T1000 (cell line): ENCODE results near the gene SLC13A2.
"Not testable (repeated sequence)": the region's sequence is repeated elsewhere in the genome, so short reads cannot be mapped to it uniquely, and the experiment has no call there.

Experiments used
- DNase-seq: peaks from one replicate; lab custom pipeline; 2025; ENCODE audit warnings: mixed read lengths; lab: John Stamatoyannopoulos, UW

Gene SLC13A2

DNA sequence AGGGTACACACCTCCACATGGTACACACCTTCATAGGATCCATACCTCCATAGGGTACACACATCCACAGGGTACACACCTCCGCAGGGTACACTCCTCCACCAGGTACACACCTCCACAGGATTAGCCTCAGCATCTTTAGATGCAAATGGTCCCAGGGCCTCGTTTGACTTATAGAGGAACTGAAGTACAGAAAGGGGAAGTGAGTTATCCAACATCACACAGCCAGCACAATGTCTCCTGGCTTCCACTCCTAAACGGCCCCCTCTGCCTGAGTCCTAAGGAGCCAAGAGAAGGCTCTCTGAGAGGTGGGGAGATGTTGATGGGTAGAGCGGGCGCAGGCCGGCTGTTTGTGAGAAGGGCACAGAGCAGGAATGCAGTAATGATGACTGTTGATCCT, 44.7 kb downstream of the SLC13A2 start:
- DNase-seq, result no peak

DNA sequence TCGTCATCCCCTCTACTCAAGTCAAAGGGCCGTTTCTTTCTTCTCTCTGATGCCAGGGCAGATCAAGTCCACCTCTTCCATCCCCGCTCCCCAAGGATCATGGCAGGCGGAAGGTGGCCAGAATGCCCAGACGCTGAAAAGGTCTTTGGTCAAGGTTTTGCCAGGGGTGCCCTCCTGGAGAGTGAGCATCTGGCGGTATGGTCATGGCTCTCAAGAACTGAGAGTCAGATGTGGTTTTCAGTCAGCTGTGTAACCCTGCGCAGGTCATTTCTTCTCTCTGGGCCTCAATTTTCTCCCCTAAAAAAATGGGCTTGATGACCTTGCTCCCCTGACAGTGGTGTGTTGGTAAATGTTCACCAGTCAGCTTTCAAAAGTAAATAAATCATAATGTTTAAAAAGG, 45.1 kb downstream of the SLC13A2 start:
- no peak for DNase-seq

DNA sequence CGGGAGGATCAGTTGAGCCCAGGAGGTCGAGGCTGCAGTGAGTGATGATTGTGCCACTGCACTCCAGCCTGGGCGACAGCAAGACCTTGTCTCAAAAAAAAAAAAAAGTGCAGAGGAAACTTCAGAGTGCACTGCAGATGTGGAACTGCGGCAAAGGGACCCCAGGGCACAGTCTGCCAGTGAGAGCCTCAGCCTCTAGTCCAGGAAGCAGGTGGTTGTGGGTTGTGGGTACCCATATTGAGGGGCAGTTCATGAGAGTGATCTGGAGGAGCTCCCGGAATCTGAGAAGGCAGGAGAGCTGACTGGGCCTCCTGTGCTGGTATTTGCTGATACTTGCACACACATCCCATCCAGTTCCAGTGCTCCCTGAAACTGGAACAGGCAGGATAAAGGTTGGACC, 45.8 kb downstream of the SLC13A2 start:
- DNase-seq, result no peak

DNA sequence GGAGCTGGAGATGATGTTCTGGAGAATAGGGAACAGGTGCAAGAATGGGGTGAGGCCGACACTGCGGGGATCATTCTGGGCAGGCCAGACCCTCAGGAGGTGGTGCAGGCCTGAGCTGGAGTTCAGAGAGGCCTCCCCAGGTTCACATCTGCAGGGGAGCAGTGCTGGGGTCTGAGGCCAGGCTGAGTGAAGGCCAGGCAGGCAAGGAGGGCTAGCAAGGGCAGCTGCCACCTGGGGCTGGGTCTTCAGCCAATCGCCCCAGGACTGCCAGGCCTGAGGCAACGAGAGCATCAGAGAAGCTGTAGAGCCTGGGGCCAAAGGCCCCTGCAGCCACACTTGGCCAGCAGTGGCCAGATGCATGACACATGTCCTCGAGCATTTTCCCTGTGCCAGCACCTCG, 47.2 kb downstream of the SLC13A2 start:
- DNase-seq, result no peak

DNA sequence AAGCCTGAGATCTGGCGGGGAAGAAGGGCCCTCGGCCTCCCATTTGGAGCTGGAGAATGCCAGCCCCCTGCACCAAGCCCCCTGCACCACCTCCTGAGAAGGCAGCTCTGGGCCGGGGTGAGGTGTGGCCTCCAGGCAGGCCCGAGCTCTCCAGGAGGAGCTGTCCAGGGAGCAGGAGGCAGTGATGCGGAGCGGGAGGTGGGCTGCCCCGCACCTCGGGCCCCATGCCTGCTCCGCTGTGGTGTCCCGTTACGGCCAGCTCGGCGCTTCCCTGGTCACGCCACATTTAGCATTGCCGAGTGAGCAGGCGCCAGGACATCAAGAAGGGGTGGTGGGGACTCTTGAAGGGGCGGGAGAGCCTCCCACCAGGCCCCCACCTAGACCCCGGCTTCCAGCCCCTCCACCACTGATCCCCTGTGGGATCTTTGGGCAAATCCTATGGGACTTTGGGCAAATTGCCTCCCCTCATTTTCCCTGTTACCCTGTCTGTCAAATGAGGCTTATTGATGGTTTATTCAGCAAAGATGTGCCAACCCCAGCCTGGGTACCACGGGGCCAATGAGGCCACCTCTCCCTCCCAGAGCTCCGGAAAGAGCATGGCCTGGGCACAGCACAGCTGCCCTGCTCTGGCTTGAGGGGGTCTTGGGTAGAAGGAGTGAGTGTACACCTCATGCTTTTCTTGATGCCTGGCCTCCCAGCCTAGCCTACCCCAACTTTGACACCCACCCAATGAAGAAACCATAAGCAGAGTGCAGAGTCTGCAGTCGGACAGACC, 48.1 kb downstream of the SLC13A2 start:
- no peak for DNase-seq

DNA sequence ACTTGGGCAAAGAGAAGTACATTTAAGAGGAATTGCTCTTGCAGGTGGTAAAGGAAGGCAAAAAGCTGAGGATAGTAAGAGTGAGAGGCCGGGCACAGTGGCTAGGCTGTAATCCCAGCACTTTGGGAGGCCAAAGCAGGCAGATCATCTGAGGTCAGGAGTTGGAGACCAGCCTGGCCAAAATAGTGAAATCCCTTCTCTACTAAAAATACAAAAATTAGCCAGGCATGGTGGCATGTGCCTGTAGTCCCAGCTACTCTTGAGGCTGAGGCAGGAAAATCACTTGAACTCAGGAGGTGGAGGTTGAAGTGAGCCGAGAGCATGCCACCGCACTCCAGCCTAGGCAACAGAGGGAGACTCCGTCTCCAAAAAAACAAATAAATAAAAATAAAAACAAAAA, 48.8 kb downstream of the SLC13A2 start:
- not testable (repeated sequence) for DNase-seq

DNA sequence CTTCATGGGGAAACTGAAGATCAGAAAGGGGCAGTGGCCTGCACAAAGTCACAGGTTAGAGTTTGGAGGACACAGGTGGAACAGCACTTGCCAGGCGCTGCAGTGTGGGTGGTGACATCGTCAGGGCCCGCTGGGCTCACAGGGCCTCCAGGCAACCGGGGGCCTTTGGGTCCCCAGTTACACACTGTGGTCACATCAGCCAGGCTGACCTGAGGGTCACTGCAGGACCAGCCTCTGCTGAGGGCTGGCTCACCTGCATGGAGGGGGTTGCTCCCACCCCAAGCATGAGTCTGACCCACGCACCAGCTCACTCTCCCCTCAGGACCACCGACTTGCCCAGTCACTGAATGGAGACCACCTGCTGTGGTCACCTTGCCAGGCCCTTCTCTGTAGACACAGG, 49.7 kb downstream of the SLC13A2 start:
- no peak for DNase-seq

DNA sequence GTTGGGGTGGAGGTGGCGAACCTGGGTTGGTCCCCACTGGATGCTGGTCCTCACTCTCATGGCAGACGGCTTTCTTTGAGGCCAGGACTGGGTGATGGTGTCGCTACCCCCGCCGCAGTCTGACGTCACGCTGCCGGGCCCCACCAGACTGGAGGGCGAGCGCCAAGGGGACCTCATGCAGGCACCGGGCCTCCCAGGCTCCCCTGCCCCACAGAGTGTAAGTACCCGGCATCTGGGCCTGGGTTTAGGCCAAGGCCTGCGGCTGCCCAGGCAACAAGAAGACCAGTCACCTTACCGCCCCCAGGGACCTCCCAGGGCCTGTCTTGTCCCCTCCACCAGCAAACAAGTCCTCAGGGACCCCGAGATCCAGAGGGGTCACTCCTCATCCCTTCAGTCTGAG, 50.4 kb downstream of the SLC13A2 start:
- DNase-seq, result no peak

DNA sequence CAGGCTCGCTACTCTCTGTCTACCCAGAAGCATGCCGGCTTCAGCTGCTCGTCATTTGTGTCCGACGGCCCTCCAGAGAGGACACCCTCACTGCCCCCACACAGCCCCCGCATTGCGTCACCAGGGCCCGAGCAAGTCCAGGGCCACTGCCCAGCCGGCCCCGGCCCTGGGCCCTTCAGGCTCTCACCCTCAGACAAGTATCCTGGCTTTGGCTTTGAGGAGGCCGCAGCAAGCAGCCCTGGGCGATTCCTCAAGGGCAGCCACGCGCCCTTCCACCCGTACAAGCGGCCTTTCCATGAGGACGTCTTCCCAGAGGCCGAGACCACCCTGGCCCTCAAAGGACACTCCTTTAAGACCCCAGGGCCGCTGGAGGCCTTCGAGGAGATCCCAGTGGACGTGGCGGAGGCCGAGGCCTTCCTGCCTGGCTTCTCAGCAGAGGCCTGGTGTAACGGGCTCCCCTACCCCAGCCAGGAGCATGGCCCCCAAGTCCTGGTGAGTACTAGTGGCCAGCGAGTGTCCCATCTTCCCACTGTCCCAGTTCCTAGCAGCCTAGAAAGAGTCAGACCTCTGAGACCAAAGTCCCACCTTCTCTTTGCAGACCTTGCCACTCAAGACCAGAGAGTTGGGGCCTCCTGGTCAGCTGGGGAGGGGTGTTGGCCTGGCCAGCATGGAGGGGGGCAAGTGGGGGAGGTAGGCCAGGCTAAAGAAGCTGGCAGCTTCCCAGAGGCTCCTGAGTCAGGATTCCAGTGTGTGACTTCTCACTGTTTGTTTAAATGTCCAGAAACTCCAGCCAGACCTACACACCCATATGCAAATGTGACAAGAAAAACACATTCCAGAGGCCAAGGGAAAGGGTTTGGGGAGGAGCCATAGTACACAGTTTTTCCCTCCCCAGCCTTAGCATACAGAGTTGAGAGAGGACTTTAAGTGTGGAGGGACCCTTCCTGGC, 51.3 kb downstream of the SLC13A2 start:
- DNase-seq, result no peak

DNA sequence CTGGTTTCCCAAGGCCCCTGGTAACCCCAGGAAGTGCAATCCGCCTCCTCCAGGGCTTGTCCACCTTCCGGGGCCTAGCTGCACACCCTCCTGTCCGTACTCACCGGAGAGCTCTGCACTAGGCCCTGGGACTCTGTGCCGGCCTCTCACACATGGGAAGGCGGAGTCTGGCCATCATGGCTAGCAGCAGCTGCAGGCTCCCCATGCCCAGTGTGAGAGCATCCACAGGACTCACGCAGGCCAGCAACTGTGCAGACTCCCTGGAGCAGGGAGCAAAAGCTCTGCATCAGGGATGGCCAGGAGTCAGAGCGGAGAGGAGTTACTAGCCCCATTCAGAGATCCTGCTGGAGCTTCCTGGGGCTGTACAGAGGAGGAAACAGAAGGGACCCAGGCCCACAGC, 52.9 kb downstream of the SLC13A2 start:
- DNase-seq, result no peak

DNA sequence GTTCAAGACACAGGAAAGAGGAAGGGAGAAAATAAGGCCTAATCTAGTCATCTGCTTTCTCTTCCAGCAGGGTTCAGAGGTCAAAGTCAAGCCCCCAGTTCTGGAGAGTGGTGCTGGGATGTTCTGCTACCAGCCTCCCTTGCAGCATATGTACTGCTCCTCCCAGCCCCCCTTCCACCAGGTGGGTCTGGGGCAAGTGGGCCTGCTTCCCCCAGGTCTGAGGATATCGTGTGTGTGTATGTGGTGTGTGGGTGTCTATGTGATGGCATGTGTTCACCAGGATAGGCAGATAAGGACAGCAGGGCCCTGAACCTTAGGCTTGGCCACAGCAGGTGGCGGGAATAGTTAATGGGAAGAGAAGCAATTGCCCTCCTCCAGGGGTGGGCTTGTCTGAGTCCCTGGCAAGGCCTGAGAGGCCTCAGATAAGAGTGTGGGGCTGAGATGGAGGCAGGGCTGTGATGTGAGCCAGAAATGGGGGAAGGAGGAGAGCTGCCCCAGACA, 53.8 kb downstream of the SLC13A2 start:
- no peak for DNase-seq

DNA sequence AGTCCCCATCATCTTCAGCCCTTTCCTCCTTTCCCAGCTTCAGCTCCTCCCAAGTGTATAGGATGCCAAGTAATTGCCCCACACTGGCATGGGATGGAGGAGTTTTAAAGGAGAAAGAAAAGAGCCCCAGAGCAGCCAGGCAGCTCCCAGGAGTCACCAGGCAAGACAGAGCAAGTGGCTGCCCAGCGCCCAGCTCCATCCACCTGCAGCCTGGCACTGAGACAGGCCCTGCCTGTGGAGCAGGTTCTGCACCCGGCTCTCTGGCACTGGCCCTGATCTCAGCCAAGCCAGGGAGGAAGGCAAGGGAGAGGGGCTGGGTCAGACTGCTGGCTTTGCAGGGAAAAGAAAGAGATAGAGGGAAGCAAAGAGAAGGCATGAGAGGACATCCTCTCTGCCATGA, 54.4 kb downstream of the SLC13A2 start:
- DNase-seq, result no peak

DNA sequence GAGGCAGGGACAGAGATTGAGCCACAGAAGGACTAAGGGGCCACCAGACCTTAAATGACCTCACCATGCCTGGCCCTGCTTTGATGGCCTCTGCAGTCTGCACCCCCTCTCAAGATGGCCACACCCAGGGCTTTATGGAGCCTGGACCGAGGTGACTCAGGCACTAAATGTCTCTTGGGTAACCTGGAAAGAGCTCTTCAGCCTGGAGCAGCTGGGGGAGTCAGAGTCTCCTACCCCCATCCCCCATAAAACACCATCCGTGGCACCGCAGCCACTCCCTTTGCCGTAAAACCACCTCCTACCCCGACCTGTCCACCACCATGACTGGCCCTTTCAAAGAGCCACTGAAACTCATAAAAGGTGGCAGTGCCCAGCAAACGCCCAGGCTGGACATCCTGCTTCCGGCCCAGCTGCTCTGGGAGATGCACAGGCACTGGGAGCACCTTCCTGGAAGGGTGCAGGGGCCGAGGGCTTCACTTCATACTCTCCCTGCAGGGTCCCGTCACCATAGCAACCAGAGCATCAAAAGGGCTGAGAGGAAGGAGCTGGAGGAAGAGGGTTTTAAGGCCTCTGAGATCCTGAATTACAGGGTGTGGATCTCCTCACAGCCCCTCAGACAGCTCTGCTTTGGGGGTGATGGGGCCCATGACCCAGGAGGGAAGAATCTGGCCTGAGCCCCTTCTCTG, 55.0 kb downstream of the SLC13A2 start:
- no peak for DNase-seq

DNA sequence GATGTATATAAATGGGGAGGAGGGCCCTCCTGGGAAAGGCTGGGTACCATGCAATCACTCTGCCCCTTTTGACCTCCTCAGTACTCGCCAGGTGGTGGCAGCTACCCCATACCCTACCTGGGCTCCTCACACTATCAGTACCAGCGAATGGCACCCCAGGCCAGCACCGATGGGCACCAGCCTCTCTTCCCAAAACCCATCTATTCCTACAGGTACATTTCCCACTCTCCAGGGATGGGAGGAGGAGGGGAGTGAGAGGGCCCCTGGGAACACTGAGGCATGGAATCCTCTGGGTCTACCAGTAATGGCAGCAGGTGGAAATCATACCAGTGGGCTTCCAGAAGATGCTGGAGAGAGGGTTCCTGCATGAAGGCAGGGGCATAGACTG, 55.6 kb downstream of the SLC13A2 start:
- no peak for DNase-seq

DNA sequence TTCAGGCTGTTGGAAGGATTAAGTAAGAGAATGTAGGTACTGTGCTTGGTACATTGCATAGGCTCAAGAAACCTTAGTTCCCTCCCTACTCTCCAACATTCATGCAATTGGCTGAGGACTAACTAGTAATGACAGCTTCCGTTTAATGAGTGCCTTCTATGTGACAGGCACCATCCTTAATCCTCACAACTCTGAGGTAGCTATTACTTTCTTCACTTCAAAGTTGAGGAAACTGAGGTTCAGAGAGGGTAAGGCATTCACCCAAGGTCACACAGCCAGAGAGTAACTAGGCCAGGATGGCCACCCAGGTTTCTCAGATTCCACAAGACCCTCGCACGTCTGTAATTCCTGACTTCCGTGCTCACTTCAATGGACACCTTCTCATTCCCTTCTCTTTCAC, 56.8 kb downstream of the SLC13A2 start:
- DNase-seq, result no peak

DNA sequence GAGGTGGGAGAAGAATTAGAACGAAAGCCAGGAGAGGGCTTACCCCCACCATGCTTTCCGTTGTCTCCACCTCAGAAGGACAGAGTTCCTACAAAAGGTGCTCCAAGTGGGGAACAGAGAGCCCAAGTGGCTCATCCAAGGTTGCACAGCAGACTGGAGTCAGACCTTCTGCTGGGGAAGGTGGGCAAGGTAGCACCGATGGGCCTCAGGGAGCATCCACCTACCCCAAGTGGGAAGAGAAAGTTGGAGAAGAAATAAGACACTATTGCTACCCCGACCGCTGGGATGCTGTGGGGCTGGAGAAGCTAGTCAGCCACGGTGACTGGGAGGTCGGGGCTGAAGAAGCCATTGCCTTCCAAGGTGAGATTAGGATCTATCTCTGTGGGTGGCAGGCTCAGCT, 57.5 kb downstream of the SLC13A2 start:
- DNase-seq, result no peak

DNA sequence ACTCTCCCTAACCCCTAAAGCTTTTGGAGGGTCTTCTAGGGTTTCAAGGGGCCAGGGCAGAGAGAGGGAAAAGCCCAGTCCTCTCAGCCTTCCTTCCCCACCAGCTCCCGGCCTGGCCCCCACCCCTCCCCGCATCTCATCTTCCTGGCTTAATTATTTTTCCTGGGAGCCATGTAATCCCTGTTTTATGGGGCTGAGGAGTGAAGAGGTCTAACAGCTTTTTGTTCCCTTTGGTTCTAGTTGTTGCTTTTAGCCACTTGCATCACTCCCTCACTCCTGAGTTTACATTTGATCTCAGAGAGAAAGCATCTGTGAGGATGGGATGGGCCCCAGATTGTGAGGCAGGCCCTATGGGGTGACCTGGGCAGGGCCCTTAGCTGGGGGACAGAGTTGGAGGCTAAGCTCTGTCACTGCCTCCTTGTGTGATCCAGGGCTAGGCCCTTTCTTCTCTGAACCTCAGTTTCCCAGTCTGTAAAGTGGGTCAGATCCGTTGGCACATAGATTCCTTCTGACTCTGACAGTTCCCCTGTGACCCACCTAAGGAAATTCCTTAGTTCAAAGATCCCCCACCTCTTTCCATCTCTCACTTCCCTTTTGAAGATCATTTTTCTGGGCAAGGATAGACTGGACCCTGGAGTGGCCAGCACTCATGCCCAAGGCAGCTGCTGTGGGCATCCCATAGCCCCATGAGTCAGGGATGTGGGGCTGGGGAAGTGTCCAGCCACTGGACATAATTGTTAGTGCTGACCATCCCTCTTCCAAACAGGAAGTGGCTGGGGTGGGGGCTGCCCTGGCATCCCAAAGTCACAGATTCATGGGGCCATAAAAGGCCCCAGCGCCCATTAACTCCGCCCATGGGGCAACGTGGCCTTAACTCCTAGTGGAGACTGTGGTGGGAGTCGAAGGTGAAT, 58.9 kb downstream of the SLC13A2 start:
- no peak for DNase-seq

DNA sequence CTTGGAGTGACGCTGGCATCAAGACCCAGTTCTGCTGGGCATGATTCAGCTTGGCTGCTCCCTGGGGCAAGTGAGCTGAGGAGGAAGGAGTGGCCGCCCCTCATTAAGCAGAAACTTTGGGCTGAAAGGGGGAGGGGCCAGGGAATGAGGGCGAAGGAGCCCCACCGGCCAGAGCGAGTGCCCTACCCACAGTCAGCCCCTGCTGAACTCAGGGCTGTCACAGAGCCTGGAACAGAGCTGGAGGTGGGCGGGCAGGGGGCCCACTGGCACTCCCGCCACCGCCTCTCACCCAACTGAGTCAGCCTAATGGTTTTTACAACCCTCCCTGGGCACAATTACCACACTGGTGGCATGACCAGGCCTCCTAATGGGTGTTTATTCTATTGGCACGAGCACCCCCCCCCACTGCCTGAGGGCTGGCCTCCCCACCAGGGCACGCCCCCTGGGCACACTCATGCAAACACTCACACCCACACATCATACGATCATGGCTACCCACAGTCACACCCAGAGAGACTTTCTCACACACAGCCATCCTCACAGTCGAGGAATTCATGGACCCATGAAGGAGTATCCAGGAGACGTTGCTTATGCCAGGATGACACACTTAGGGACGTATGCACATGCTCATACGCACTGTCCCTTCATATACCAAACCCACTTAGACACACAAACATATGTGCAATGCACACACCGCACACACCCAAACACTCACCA, 59.8 kb downstream of the SLC13A2 start:
- peak; percentile 88 for DNase-seq

DNA sequence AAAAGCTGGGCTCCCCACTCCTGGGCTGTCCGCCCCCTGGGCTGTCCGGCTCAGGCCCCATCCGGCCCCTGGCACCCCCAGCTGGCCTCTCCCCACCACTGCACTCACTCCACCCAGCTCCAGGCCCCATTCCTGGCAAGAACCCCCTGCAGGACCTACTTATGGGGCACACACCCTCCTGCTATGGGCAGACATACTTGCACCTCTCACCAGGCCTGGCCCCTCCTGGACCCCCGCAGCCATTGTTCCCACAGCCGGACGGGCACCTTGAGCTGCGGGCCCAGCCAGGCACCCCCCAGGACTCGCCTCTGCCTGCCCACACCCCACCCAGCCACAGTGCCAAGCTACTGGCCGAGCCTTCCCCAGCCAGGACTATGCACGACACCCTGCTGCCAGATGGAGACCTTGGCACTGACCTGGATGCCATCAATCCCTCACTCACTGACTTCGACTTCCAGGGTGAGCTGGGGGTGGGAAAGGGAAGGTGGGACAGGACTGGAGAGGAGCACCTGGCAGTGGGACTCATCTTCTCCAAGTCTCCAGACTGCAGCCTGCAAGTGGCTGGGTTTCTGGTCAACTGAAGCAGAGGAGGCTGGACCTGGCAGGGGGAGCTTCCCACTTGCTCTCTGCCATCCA, 61.4 kb downstream of the SLC13A2 start:
- DNase-seq, result no peak

DNA sequence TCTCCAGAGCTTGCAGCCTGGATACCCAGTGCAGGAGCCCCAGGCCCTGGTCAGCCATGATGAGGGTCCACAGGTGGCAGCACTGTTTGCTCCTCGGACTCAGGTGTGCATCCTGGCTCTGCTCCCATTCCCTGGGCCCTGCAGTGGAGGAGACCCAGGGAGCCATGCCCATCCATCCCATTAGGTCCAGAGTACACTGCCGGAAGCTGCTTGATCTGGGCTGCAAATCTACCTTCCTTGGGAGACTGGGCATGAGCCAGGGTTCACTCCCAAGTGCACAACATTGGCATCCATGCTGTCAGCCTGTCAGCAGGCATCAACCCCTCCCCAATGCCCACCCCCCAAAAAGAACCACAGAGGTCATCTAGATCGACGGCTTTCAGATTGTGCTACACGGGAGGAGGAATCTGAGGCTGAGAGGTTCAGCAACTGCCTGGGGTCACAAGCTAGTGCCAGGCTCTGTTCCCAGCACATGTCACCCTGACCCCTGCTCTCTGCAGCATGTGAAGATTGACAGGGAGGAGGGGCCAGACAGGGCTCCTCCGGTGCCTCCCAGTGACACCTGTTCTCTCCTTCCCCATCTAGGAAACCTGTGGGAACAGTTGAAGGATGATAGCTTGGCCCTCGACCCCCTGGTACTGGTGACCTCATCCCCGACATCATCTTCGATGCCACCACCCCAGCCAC, 63.2 kb downstream of the SLC13A2 start:
- DNase-seq, result no peak
